ENCODE measurements around the gene AGAP2.
A peak's percentile ranks its signal among the peaks of the same experiment; 100 is the strongest.

Gene AGAP2

GRCh38 chr12:57752668-57753000 lies 14.1 kb upstream of the AGAP2 start:
- DNase-seq = no peak

GRCh38 chr12:57751788-57752667 lies 13.5 kb upstream of the AGAP2 start, which contains the start of gene CDK4:
TSS of gene CDK4 (minus strand) at chr12:57752310. CDS start at chr12:57751717, 593 bp downstream.
- peak; percentile 98 for DNase-seq

GRCh38 chr12:57751432-57751787 lies 12.9 kb upstream of the AGAP2 start:
- no peak for DNase-seq

- DNase-seq = no peak
Observed at GRCh38 chr12:57750561-57751431, 12.3 kb upstream of the AGAP2 start.

- no peak for DNase-seq
Observed at GRCh38 chr12:57749061-57749460, 10.5 kb upstream of the AGAP2 start.

- DNase-seq = no peak
Observed at GRCh38 chr12:57746025-57746424, 7.5 kb upstream of the AGAP2 start.

- DNase-seq = no peak
Observed at GRCh38 chr12:57745485-57745881, 6.9 kb upstream of the AGAP2 start.

GRCh38 chr12:57744777-57745484 lies 6.4 kb upstream of the AGAP2 start, which contains the start of gene TSPAN31:
TSS of gene TSPAN31 (plus strand) at chr12:57745039. CDS start at chr12:57745155, 116 bp downstream.
- DNase-seq = peak; percentile 88

- DNase-seq = peak; percentile 66
Observed at GRCh38 chr12:57744194-57744776, 5.7 kb upstream of the AGAP2 start.

GRCh38 chr12:57743769-57744168 lies 5.2 kb upstream of the AGAP2 start:
- DNase-seq = no peak

- DNase-seq = peak; percentile 56
Observed at GRCh38 chr12:57741844-57742738, 3.5 kb upstream of the AGAP2 start.

GRCh38 chr12:57741413-57741789 lies 2.9 kb upstream of the AGAP2 start:
- DNase-seq = no peak

- DNase-seq = peak; percentile 58
Observed at GRCh38 chr12:57740656-57741412, 2.3 kb upstream of the AGAP2 start.

GRCh38 chr12:57739914-57740538 lies 1.5 kb upstream of the AGAP2 start:
- DNase-seq = no peak

- DNase-seq = no peak
Observed at GRCh38 chr12:57739387-57739786, 845 bp upstream of the AGAP2 start.

GRCh38 chr12:57737467-57738460 lies 778 bp downstream of the AGAP2 start:
- no peak for DNase-seq

GRCh38 chr12:57736741-57737466 lies 1.6 kb downstream of the AGAP2 start:
- DNase-seq = no peak

Data from effector CD8-positive, alpha-beta T cell (primary cell).